Measurements from ENCODE around the gene DERA. TPM values are rescaled to one million over a fixed set of nuclear protein-coding genes. Genes with fewer than 3 reads are reported as not detected.
"Not testable (repeated sequence)": the region's sequence is repeated elsewhere in the genome, so short reads cannot be mapped to it uniquely, and the experiment has no call there.

DERA gene
- total RNA-seq, 1 donor from 2014 or later = 44.9 TPM

- peaks cover 3 to 10% (median 4%) of the 10 kb centered on the region in 3 donors for H3K4me1 ChIP-seq (ENCODE audit: control insufficient read depth in 3 of 3, insufficient read depth in 3 of 3, low read length in 3 of 3)
- no peak overlapping the region for H3K27ac ChIP-seq (ENCODE audit: low read depth, low read length)
- peaks cover 0 to 4% (median 0%) of the 10 kb centered on the region in 3 donors for H3K9me3 ChIP-seq (ENCODE audit: control insufficient read depth in 3 of 3, low read length in 3 of 3)
- no peak overlapping the region for H3K9ac ChIP-seq (ENCODE audit: low read depth in 1 of 3, low read length in 3 of 3)
- no peak overlapping the region for H3K4me3 ChIP-seq (ENCODE audit: low read length in 3 of 3)
- no peaks in the 10 kb centered on the region for H3K36me3 ChIP-seq (ENCODE audit: control insufficient read depth in 3 of 3, insufficient read depth in 3 of 3, low read length in 3 of 3)
- no peaks in the 10 kb centered on the region for H3K27me3 ChIP-seq (ENCODE audit: control insufficient read depth in 3 of 3, insufficient read depth in 3 of 3, low read length in 3 of 3)
Observed at GRCh38 chr12:15931590-15932053, 20.5 kb downstream of the DERA start.

- Histone ChIP-seq H3K27me3 (ENCODE audit: control insufficient read depth in 3 of 3, insufficient read depth in 3 of 3, low read length in 3 of 3) (no peaks in the 10 kb centered on the region), H3K9ac (ENCODE audit: low read depth in 1 of 3, low read length in 3 of 3) (no peak overlapping the region), H3K36me3 (ENCODE audit: control insufficient read depth in 3 of 3, insufficient read depth in 3 of 3, low read length in 3 of 3) (no peaks in the 10 kb centered on the region), H3K4me1 (ENCODE audit: control insufficient read depth in 3 of 3, insufficient read depth in 3 of 3, low read length in 3 of 3) (peaks cover 3 to 10% (median 4%) of the 10 kb centered on the region in 3 donors), H3K27ac (ENCODE audit: low read depth, low read length) (no peak overlapping the region), H3K9me3 (ENCODE audit: control insufficient read depth in 3 of 3, low read length in 3 of 3) (peaks cover 0 to 4% (median 0%) of the 10 kb centered on the region in 3 donors), H3K4me3 (ENCODE audit: low read length in 3 of 3) (no peak overlapping the region)
Observed at GRCh38 chr12:15932327-15932726, 21.2 kb downstream of the DERA start.

- H3K27me3 ChIP-seq (ENCODE audit: control insufficient read depth in 3 of 3, insufficient read depth in 3 of 3, low read length in 3 of 3) = no peaks in the 10 kb centered on the region
- peaks cover 0 to 4% (median 0%) of the 10 kb centered on the region in 3 donors for H3K9me3 ChIP-seq (ENCODE audit: control insufficient read depth in 3 of 3, low read length in 3 of 3)
- H3K36me3 ChIP-seq (ENCODE audit: control insufficient read depth in 3 of 3, insufficient read depth in 3 of 3, low read length in 3 of 3) = no peaks in the 10 kb centered on the region
- H3K9ac ChIP-seq (ENCODE audit: low read depth in 1 of 3, low read length in 3 of 3) = no peak overlapping the region
- H3K4me1 ChIP-seq (ENCODE audit: control insufficient read depth in 3 of 3, insufficient read depth in 3 of 3, low read length in 3 of 3) = peaks cover 3 to 10% (median 4%) of the 10 kb centered on the region in 3 donors
- no peak overlapping the region for H3K27ac ChIP-seq (ENCODE audit: low read depth, low read length)
- no peak overlapping the region for H3K4me3 ChIP-seq (ENCODE audit: low read length in 3 of 3)
Observed at GRCh38 chr12:15932971-15933370, 21.8 kb downstream of the DERA start.

- Histone ChIP-seq H3K27me3 (ENCODE audit: control insufficient read depth in 3 of 3, insufficient read depth in 3 of 3, low read length in 3 of 3) (no peaks in the 10 kb centered on the region), H3K36me3 (ENCODE audit: control insufficient read depth in 3 of 3, insufficient read depth in 3 of 3, low read length in 3 of 3) (no peaks in the 10 kb centered on the region), H3K9me3 (ENCODE audit: control insufficient read depth in 3 of 3, low read length in 3 of 3) (peaks cover 0 to 4% (median 0%) of the 10 kb centered on the region in 3 donors), H3K9ac (ENCODE audit: low read depth in 1 of 3, low read length in 3 of 3) (no peak overlapping the region), H3K27ac (ENCODE audit: low read depth, low read length) (no peak overlapping the region), H3K4me1 (ENCODE audit: control insufficient read depth in 3 of 3, insufficient read depth in 3 of 3, low read length in 3 of 3) (peaks cover 0 to 5% (median 0%) of the 10 kb centered on the region in 3 donors), H3K4me3 (ENCODE audit: low read length in 3 of 3) (no peak overlapping the region)
Observed at GRCh38 chr12:15933751-15934150, 22.6 kb downstream of the DERA start.

- H3K27me3 ChIP-seq (ENCODE audit: control insufficient read depth in 3 of 3, insufficient read depth in 3 of 3, low read length in 3 of 3) = no peaks in the 10 kb centered on the region
- H3K4me1 ChIP-seq (ENCODE audit: control insufficient read depth in 3 of 3, insufficient read depth in 3 of 3, low read length in 3 of 3) = no peaks in the 10 kb centered on the region
- no peaks in the 10 kb centered on the region for H3K36me3 ChIP-seq (ENCODE audit: control insufficient read depth in 3 of 3, insufficient read depth in 3 of 3, low read length in 3 of 3)
- H3K4me3 ChIP-seq (ENCODE audit: low read length in 3 of 3) = no peak overlapping the region
- peaks cover 0 to 4% (median 0%) of the 10 kb centered on the region in 3 donors for H3K9me3 ChIP-seq (ENCODE audit: control insufficient read depth in 3 of 3, low read length in 3 of 3)
- no peak overlapping the region for H3K27ac ChIP-seq (ENCODE audit: low read depth, low read length)
- H3K9ac ChIP-seq (ENCODE audit: low read depth in 1 of 3, low read length in 3 of 3) = no peak overlapping the region
Observed at GRCh38 chr12:15936751-15937150, 25.6 kb downstream of the DERA start.

GRCh38 chr12:15937902-15938301 lies 26.8 kb downstream of the DERA start:
- no peak overlapping the region for H3K27ac ChIP-seq (ENCODE audit: low read depth, low read length)

GRCh38 chr12:15939111-15939510 lies 28.0 kb downstream of the DERA start:
- Histone ChIP-seq H3K36me3 (ENCODE audit: control insufficient read depth in 3 of 3, insufficient read depth in 3 of 3, low read length in 3 of 3) (no peaks in the 10 kb centered on the region), H3K9ac (ENCODE audit: low read depth in 1 of 3, low read length in 3 of 3) (no peak overlapping the region), H3K27ac (ENCODE audit: low read depth, low read length) (no peak overlapping the region), H3K4me1 (ENCODE audit: control insufficient read depth in 3 of 3, insufficient read depth in 3 of 3, low read length in 3 of 3) (no peaks in the 10 kb centered on the region), H3K9me3 (ENCODE audit: control insufficient read depth in 3 of 3, low read length in 3 of 3) (peaks cover 0 to 4% (median 0%) of the 10 kb centered on the region in 3 donors), H3K4me3 (ENCODE audit: low read length in 3 of 3) (no peak overlapping the region), H3K27me3 (ENCODE audit: control insufficient read depth in 3 of 3, insufficient read depth in 3 of 3, low read length in 3 of 3) (no peaks in the 10 kb centered on the region)

More at GRCh38 chr12:15937902-15938301, 26.8 kb downstream of the DERA start:
- H3K4me1 ChIP-seq (ENCODE audit: control insufficient read depth in 3 of 3, insufficient read depth in 3 of 3, low read length in 3 of 3) = no peaks in the 10 kb centered on the region
- H3K9ac ChIP-seq (ENCODE audit: low read depth in 1 of 3, low read length in 3 of 3) = no peak overlapping the region
- no peaks in the 10 kb centered on the region for H3K36me3 ChIP-seq (ENCODE audit: control insufficient read depth in 3 of 3, insufficient read depth in 3 of 3, low read length in 3 of 3)
- H3K4me3 ChIP-seq (ENCODE audit: low read length in 3 of 3) = no peak overlapping the region
- H3K9me3 ChIP-seq (ENCODE audit: control insufficient read depth in 3 of 3, low read length in 3 of 3) = peaks cover 0 to 4% (median 0%) of the 10 kb centered on the region in 3 donors
- no peaks in the 10 kb centered on the region for H3K27me3 ChIP-seq (ENCODE audit: control insufficient read depth in 3 of 3, insufficient read depth in 3 of 3, low read length in 3 of 3)

GRCh38 chr12:15942475-15942874 lies 31.3 kb downstream of the DERA start:
- Histone ChIP-seq H3K9me3 (ENCODE audit: control insufficient read depth in 3 of 3, low read length in 3 of 3) (no peaks in the 10 kb centered on the region), H3K4me1 (ENCODE audit: control insufficient read depth in 3 of 3, insufficient read depth in 3 of 3, low read length in 3 of 3) (no peaks in the 10 kb centered on the region), H3K36me3 (ENCODE audit: control insufficient read depth in 3 of 3, insufficient read depth in 3 of 3, low read length in 3 of 3) (no peaks in the 10 kb centered on the region), H3K9ac (ENCODE audit: low read depth in 1 of 3, low read length in 3 of 3) (no peak overlapping the region), H3K27me3 (ENCODE audit: control insufficient read depth in 3 of 3, insufficient read depth in 3 of 3, low read length in 3 of 3) (no peaks in the 10 kb centered on the region), H3K27ac (ENCODE audit: low read depth, low read length) (no peak overlapping the region), H3K4me3 (ENCODE audit: low read length in 3 of 3) (no peak overlapping the region)

GRCh38 chr12:15943519-15943918 lies 32.4 kb downstream of the DERA start:
- H3K36me3 ChIP-seq (ENCODE audit: control insufficient read depth in 3 of 3, insufficient read depth in 3 of 3, low read length in 3 of 3); H3K27me3 ChIP-seq (ENCODE audit: control insufficient read depth in 3 of 3, insufficient read depth in 3 of 3, low read length in 3 of 3); H3K27ac ChIP-seq (ENCODE audit: low read depth, low read length); H3K4me1 ChIP-seq (ENCODE audit: control insufficient read depth in 3 of 3, insufficient read depth in 3 of 3, low read length in 3 of 3); H3K4me3 ChIP-seq (ENCODE audit: low read length in 3 of 3); H3K9ac ChIP-seq (ENCODE audit: low read depth in 1 of 3, low read length in 3 of 3); H3K9me3 ChIP-seq (ENCODE audit: control insufficient read depth in 3 of 3, low read length in 3 of 3): not testable (repeated sequence)

- not testable (repeated sequence) for H3K4me1 ChIP-seq (ENCODE audit: control insufficient read depth in 3 of 3, insufficient read depth in 3 of 3, low read length in 3 of 3); H3K9me3 ChIP-seq (ENCODE audit: control insufficient read depth in 3 of 3, low read length in 3 of 3); H3K4me3 ChIP-seq (ENCODE audit: low read length in 3 of 3); H3K27ac ChIP-seq (ENCODE audit: low read depth, low read length); H3K36me3 ChIP-seq (ENCODE audit: control insufficient read depth in 3 of 3, insufficient read depth in 3 of 3, low read length in 3 of 3); H3K9ac ChIP-seq (ENCODE audit: low read depth in 1 of 3, low read length in 3 of 3); H3K27me3 ChIP-seq (ENCODE audit: control insufficient read depth in 3 of 3, insufficient read depth in 3 of 3, low read length in 3 of 3)
Observed at GRCh38 chr12:15948461-15948860, 37.3 kb downstream of the DERA start.

Data from skeletal muscle tissue (tissue), 4 donors.